HL-60/S4 (cell line): ENCODE results near the gene HSH2D.

Experiments
- in situ Hi-C: fragments of 300-500 bp; cut with MboI; formaldehyde crosslinking; loops from 2 replicates; pipeline ENCODE4 v1.14.3; 2022; ENCODE audit warnings: low sequenced_read_pairs

The HSH2D gene

DNA sequence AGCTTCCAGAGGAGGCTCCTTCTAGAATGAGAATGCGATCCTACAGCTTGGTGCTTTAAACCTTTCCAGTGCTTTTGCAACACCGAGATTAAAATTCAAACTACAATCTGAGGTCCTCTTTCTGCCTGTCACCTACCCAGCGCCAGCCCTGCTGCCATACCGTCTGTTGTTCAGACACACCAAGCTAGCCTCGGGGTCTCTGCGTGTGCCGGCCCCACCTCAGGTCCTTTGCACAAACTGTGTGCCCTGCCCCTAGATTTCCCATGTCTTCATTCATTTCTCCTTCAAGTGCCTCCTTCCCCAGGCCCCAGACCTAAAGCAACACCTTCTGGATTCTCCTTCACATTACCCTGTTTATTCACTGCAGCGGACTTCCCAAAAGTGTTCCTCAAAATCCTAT is 11.1 kb downstream of the HSH2D start:
- in situ Hi-C loops, result no loop called here

DNA sequence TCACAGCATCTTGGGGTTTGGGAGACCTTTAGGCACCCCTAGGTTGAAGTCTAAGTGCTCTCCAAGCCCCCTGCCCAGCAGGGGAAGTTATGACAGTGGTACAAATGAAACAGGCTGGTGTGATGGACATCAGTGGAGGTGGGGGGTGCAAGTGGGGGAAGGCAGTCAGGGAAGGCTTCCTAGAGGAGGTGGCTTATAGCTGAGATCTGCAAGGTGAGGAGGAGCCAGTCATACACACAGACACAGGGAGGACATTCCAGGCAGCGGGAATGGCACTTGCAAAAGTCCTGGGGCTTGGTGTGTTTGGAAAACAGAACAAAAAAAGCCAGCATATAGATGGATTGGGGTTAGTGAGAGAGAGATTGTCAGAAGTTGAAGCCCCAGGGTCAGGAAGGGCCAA is 11.6 kb downstream of the HSH2D start:
- in situ Hi-C loops, result no loop called here

DNA sequence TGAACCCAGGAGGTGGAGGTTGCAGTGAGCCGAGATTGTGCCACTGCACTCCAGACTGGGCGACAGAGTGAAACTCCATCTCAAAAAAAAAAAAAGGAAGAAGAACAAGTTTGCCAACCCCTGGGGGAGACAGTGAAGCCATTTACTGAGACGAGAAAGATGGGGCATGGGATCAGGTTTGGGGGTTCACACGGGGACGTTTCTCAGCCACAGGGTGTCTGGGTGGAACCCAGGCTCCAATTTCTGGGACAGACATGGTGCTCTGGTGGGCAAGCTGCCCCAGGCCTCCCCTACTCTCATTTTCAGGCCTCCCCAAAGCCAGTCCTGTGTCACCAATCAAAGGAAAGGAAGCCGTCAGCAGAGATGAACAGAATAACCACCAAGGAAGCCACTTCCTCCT is 13.4 kb downstream of the HSH2D start:
- in situ Hi-C loops, result no loop called here

GRCh38 chr19:16157601-16158000 is 14.1 kb downstream of the HSH2D start:
- in situ Hi-C loops, result no loop called here

DNA sequence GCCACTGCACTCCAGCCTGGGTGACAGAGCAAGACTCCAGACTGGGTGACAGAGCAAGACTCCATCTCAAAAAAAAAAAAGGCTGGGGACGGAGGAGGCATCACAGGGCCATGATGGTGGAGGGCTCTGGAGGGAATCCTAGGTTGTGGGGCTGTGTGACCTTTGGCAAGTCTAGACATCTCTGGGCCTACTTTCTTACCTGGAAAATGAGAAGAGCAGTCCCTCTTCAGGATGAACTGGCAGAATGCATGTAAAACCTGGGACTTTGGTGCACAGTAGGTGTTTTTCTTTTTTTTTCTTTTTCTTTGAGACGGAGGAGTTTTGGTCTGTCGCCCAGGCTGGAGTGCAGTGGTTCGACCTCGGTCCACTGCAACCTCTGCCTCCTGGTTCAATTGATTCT is 16.2 kb downstream of the HSH2D start:
- in situ Hi-C loops, result no loop called here

DNA sequence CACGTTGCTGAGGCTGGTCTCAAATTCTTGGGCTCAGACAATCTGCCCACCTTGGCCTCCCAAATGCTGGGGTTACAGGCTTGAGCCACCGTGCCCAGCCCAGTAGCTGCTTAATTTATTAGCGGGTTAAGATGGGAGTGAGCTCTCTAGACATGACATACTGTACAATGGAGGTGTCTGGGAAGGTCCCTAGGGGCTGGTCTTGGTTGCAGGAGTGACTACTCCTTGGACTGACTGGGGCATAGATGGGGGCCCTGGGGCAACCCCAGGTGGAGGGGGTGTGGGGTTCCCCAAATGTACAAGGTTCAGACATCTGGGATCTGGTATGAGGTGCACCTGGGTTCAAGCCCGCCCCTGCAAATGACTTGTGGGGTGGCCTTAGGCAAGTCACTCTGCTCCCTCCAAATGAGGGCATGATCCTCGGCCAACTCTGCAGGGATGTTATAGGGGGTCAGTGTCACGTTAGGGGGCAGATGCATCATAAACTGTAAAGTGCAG is 17.0 kb downstream of the HSH2D start:
- in situ Hi-C loops, result no loop called here

DNA sequence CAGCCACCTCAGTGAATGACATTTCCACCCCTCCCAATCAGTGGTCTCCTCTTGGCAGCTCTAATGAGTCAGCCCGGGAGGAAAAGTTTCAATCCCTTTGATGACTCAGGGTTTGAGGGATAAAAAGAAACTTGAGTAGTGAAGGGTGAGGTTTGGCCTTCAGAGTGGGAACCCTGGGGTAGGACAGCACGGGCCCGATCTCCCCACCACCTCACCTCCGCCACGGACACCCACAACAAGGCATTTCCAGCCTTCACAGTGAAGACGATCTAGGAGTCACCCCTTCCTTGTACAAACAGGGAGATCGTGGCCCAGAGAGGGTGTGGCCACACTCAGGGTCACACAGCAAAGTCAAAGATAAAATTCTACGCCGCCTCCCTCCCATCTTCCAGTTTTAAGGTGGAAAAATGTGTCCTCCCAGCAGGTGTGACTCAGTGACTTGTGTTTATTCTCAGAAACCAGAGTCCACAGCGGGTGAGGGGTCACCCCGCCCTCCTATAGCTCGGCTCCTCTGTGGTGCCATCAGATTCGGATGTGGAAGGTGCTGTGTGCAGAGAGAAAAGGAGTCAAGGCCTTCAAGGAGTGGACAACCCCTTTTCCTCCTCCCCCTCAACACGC is 17.6 kb downstream of the HSH2D start:
- in situ Hi-C loops, result no loop called here

GRCh38 chr19:16161840-16162239 is 18.4 kb downstream of the HSH2D start:
- in situ Hi-C loops, result no loop called here

- in situ Hi-C loops, result no loop called here
Observed at GRCh38 chr19:16164222-16164890, 20.9 kb downstream of the HSH2D start.

GRCh38 chr19:16166417-16166816 is 22.9 kb downstream of the HSH2D start:
- in situ Hi-C loops, result no loop called here

GRCh38 chr19:16167055-16167454 is 23.6 kb downstream of the HSH2D start:
- in situ Hi-C loops, result no loop called here

DNA sequence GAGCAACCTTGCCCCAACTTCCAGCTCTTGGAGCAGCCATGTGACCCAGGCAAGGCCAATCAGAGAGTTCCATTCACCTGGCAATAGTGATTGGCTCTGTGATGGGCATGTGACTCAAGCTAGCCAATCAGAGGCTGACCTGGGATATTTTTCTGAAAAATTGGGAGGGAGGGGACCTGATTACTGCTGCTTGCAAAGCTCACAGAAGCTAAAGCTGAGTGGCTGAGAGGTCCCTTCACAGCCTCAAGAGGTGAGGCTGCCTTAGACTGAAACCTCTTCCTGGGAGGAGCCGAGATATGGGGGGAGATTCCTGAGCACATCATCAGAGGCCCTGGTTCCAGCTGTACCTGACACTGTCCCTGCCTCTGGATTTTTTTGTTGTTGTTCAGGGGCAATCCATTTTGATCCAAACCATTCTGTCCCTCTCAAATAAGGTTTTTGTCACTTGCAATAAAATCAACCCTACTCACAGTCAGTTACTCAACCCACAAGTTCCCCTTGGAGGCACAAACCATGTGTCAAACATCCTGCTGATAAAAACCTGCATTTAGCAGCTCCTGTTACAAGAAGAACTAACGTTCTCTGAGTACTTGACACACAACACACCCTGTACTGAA is 25.1 kb downstream of the HSH2D start:
- in situ Hi-C loops, result no loop called here

- in situ Hi-C loops, result loop anchor here (10.0 kb wide), 1 partner anchor 105 kb away; no protein-coding TSS in a partner anchor
Observed at GRCh38 chr19:16170134-16170533, 26.6 kb downstream of the HSH2D start.

GRCh38 chr19:16175954-16176353 is 32.5 kb downstream of the HSH2D start:
- in situ Hi-C loops, result loop anchor here (10.0 kb wide), 1 partner anchor 111 kb away; no protein-coding TSS in a partner anchor

- in situ Hi-C loops, result loop anchor here (10.0 kb wide), 1 partner anchor 114 kb away; no protein-coding TSS in a partner anchor
Observed at GRCh38 chr19:16178866-16179265, 35.4 kb downstream of the HSH2D start.

DNA sequence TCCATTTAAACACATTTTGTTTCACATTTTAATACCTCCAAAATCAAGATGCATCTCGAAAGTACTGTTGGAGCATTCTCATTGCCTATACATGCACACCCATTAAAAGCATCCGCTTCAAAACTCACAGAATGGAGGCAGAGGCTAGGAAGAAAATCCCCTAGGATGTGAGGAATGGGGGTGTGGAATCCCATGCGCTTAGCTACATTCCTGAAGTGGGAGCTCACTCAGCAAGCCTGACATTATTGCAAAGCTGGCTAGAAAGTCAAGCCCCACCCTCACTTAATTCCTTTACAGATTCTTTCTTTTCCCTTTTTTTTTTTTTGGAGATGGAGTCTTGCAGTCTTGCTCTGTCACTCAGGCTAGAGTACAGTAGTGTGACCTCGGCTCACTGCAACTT is 37.1 kb downstream of the HSH2D start:
- in situ Hi-C loops, result loop anchor here (10.0 kb wide), 1 partner anchor 556 kb away; no protein-coding TSS in a partner anchor

GRCh38 chr19:16184665-16185122 is 41.2 kb downstream of the HSH2D start:
- in situ Hi-C loops, result loop anchor here (10.0 kb wide), 1 partner anchor 560 kb away; no protein-coding TSS in a partner anchor

DNA sequence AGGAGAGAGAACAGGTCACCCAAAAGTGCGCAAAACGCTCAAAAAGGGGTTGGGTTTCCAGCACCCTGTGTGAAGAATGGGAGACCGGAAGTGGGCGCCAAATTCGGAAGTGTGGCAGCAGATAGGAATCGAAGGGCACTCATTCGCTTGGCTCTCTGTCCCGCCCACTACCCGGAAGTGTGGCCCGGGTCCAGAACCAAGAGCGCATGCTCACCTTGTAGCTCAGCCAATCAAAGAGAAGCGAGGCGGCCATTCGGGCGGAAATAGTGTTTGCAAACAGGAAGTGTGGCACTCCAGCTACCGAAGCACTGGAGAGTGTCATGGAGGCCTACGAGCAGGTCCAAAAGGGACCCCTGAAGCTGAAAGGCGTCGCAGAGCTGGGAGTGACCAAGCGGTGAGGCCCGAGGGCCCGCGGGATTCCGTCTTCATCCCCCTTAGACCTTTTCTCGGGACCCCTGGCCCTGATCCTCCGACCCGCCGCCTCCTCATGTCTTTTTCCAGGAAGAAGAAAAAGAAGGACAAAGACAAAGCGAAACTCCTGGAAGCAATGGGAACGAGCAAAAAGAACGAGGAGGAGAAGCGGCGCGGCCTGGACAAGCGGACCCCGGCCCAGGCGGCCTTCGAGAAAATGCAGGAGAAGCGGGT is 41.8 kb downstream of the HSH2D start, which contains the start of gene FAM32A:
TSS of gene FAM32A (plus strand) at position 288 of the 645 bp plus-strand sequence. CDS start at position 321, 33 bp downstream.
- in situ Hi-C loops, result loop anchor here (10.0 kb wide), 1 partner anchor 560 kb away; no protein-coding TSS in a partner anchor

DNA sequence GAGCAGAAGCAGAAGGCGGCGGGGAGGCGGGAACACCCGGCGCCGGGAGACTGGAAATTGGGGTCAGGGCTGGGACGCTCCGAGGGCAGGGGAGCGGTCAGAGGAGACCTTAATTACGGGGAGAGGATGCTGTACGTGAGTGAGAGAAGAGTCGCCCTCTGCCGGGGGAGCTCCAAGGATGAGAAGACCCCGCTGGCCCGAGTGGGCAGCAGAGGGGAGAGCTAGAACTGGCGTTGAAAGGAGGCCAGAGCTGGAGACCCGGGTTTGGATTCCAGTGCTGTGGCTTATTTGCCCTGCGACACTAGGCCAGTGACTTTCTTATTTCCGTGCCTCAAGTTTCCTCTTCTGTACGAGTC is 42.3 kb downstream of the HSH2D start:
- in situ Hi-C loops, result loop anchor here (10.0 kb wide), 1 partner anchor 561 kb away; no protein-coding TSS in a partner anchor

- in situ Hi-C loops, result loop anchor here (10.0 kb wide), 1 partner anchor 564 kb away; no protein-coding TSS in a partner anchor
Observed at GRCh38 chr19:16188521-16188920, 45.0 kb downstream of the HSH2D start.

GRCh38 chr19:16190198-16190597 is 46.7 kb downstream of the HSH2D start:
- in situ Hi-C loops, result no loop called here
